Activated CD8-positive, alpha-beta T cell treated with anti-CD3 and anti-CD28 coated beads for 36 hours (primary cell): ENCODE data around the gene TENT4A. TPM values are rescaled to one million over a fixed set of nuclear protein-coding genes. Genes with fewer than 3 reads are reported as not detected.

Experiments
- ATAC-seq: fragments of 200-7000 bp; cut with Tn5 transposase; one replicate; pipeline ENCODE4 v1.10.0; 2021; ENCODE audit warnings: mild to moderate bottlenecking, moderate library complexity
- CTCF ChIA-PET: fragments of 350-600 bp; sonication (Branson Sonifier 250); formaldehyde crosslinking; loops from one replicate; lab custom pipeline; 2021; ENCODE audit warnings: antibody characterized with exemption; lab: Charles Lee
- POLR2A ChIA-PET: fragments of 350-600 bp; sonication (Branson Sonifier 250); formaldehyde crosslinking; loops from one replicate; lab custom pipeline; 2021; ENCODE audit warnings: antibody characterized with exemption; lab: Charles Lee
- DNase-seq: peaks from one replicate; pipeline ENCODE4 v3.0.0-alpha.2; 2020
- H3K27ac Mint-ChIP-seq: one replicate; pipeline ENCODE4 v1.8.0; 2021; ENCODE audit warnings: mild to moderate bottlenecking, mixed read lengths
- H3K27me3 Mint-ChIP-seq: one replicate; pipeline ENCODE4 v1.8.0; 2021; ENCODE audit warnings: mixed read lengths
- H3K36me3 Mint-ChIP-seq: one replicate; pipeline ENCODE4 v1.8.0; 2021; ENCODE audit warnings: low read depth, mixed read lengths
- H3K4me1 Mint-ChIP-seq: one replicate; pipeline ENCODE4 v1.8.0; 2021; ENCODE audit warnings: low read depth, mixed read lengths
- H3K4me3 Mint-ChIP-seq: one replicate; pipeline ENCODE4 v1.8.0; 2021; ENCODE audit warnings: mild to moderate bottlenecking, moderate library complexity, mixed read lengths
- H3K9me3 Mint-ChIP-seq: one replicate; pipeline ENCODE4 v1.8.0; 2021; ENCODE audit warnings: mixed read lengths
- CTCF ChIP-seq: fragments of 200-600 bp; IDR thresholded peaks from one replicate; pipeline ENCODE4 v1.8.0; 2022; ENCODE audit warnings: antibody characterized with exemption, mild to moderate bottlenecking
- intact Hi-C: fragments of 100-400 bp; cut with micrococcal nuclease; formaldehyde crosslinking; loops from one replicate; pipeline ENCODE4 v1.10.0; 2022
- total RNA-seq, 2 experiments: library from RNA; stranded (reverse); gene quantifications; one replicate each; pipeline ENCODE4 v1.2.3, GENCODE V29; 2021

Gene TENT4A
- total RNA-seq, 2 experiments from 2014 or later: 50.6 to 51.9 TPM

- no peak for TF ChIP-seq CTCF
- ATAC-seq (no peak), DNase-seq (no peak)
- H3K9me3 Mint-ChIP-seq: no peaks in the 10 kb centered on the region
- H3K4me1 Mint-ChIP-seq: peaks cover 12% of the 10 kb centered on the region
- peaks cover 2% of the 10 kb centered on the region for H3K27me3 Mint-ChIP-seq
- POLR2A ChIA-PET: no interaction called here
- no peak overlapping the region for H3K27ac Mint-ChIP-seq
- no peaks in the 10 kb centered on the region for H3K36me3 Mint-ChIP-seq
- intact Hi-C loops: no loop called here
- no peak overlapping the region for H3K4me3 Mint-ChIP-seq
- CTCF ChIA-PET: interaction anchor here (0.6 kb wide), 1 partner anchor 826 kb away, joined by 3 read pairs; no protein-coding TSS in a partner anchor
These were observed 54.3 kb downstream of the TENT4A start for GRCh38 chr5:6767481-6768063.

GRCh38 chr5:6768590-6769230 lies 55.5 kb downstream of the TENT4A start:
- ChIA-PET POLR2A (no interaction called here), CTCF (no interaction called here)
- no peaks in the 10 kb centered on the region for H3K36me3 Mint-ChIP-seq
- no peak overlapping the region for H3K4me3 Mint-ChIP-seq
- no peak for DNase-seq
- intact Hi-C loops: no loop called here
- no peak for ATAC-seq
- H3K4me1 Mint-ChIP-seq: peaks cover 12% of the 10 kb centered on the region
- no peak overlapping the region for H3K27ac Mint-ChIP-seq
- no peaks in the 10 kb centered on the region for H3K9me3 Mint-ChIP-seq
- peaks cover 2% of the 10 kb centered on the region for H3K27me3 Mint-ChIP-seq
- TF ChIP-seq CTCF: no peak

GRCh38 chr5:6770826-6771607 lies 57.8 kb downstream of the TENT4A start:
- no peak for TF ChIP-seq CTCF
- DNase-seq (no peak), ATAC-seq (no peak)
- peaks cover 16% of the 10 kb centered on the region for H3K4me1 Mint-ChIP-seq
- no peaks in the 10 kb centered on the region for H3K9me3 Mint-ChIP-seq
- H3K36me3 Mint-ChIP-seq: no peaks in the 10 kb centered on the region
- peaks cover 14% of the 10 kb centered on the region for H3K27me3 Mint-ChIP-seq
- CTCF ChIA-PET: no interaction called here
- H3K27ac Mint-ChIP-seq: no peak overlapping the region
- intact Hi-C loops: no loop called here
- H3K4me3 Mint-ChIP-seq: no peak overlapping the region
- POLR2A ChIA-PET: no interaction called here

GRCh38 chr5:6772886-6773285 lies 59.7 kb downstream of the TENT4A start:
- H3K9me3 Mint-ChIP-seq: no peaks in the 10 kb centered on the region
- no peaks in the 10 kb centered on the region for H3K36me3 Mint-ChIP-seq
- intact Hi-C loops: no loop called here
- DNase-seq (no peak), ATAC-seq (no peak)
- POLR2A ChIA-PET: no interaction called here
- no peak overlapping the region for H3K27ac Mint-ChIP-seq
- CTCF ChIA-PET: interaction anchor here (0.9 kb wide), 1 partner anchor 29 kb away, joined by 3 read pairs; no protein-coding TSS in a partner anchor
- no peak for TF ChIP-seq CTCF
- H3K27me3 Mint-ChIP-seq: peaks cover 15% of the 10 kb centered on the region
- H3K4me3 Mint-ChIP-seq: no peak overlapping the region
- H3K4me1 Mint-ChIP-seq: peaks cover 8% of the 10 kb centered on the region
